Measurements from ENCODE around the gene IL23R. TPM values are rescaled to one million over a fixed set of nuclear protein-coding genes. Genes with fewer than 3 reads are reported as not detected.
"Not testable (repeated sequence)": the region's sequence is repeated elsewhere in the genome, so short reads cannot be mapped to it uniquely, and the experiment has no call there.

The IL23R gene
- total RNA-seq, 2 donors from 2014 or later = not detected

DNA sequence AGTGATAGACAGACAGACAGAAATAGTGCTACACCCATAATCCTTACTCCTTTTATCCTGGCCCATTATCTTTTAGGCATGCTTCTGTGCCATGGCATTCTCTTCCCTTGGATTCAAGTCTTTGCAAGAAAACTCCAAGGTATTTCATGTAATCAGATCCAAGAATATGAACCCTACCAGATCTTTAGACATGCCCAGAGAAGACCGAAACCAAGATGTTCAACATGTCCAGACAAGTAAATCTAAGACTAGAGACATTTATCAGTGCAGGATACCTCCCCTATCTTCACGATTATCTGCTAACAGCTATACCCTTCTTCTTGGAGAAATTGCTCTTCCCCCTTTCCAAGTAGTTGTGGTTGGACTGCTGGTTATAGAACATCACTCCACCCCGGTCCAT is 19.7 kb upstream of the IL23R start:
- H3K36me3 ChIP-seq (ENCODE audit: control insufficient read depth, insufficient read depth, low read length) = no peaks in the 10 kb centered on the region
- peaks cover 2% of the 10 kb centered on the region for H3K4me1 Mint-ChIP-seq
- H3K36me3 Mint-ChIP-seq (ENCODE audit: low read depth) = no peaks in the 10 kb centered on the region

DNA sequence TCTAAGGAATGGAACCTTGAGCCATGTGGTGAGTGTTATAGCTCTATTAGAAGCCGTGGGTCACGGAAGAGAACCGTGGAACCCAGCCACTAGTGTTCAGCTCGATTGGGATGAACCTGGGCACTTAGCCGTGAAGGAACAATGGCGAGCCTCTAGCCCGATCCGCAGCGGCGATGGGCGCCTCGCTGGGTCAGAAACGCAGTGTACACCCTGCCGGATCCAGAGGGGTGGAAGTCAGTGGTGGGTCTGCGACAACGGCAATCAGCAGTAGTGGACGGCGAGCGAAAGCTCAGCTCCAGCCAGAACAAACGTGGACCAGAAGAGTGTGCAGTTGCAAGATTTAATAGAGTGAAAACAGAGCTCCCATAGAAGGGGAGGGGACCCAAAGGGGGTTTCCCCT is 18.3 kb upstream of the IL23R start:
- H3K9me3 Mint-ChIP-seq; H3K4me3 Mint-ChIP-seq; H3K27ac ChIP-seq (ENCODE audit: low read depth, low read length); DNase-seq; H3K27ac Mint-ChIP-seq; H3K4me3 ChIP-seq (ENCODE audit: low read length); H3K4me1 Mint-ChIP-seq; H3K9me3 ChIP-seq (ENCODE audit: control insufficient read depth, low read length); H3K4me1 ChIP-seq (ENCODE audit: control insufficient read depth, insufficient read depth, low read length); H3K27me3 ChIP-seq (ENCODE audit: control insufficient read depth, insufficient read depth, low read length, poor library complexity, severe bottlenecking); H3K36me3 ChIP-seq (ENCODE audit: control insufficient read depth, insufficient read depth, low read length); H3K36me3 Mint-ChIP-seq (ENCODE audit: low read depth); H3K9ac ChIP-seq (ENCODE audit: extremely low read depth, low read length, poor library complexity, severe bottlenecking): not testable (repeated sequence)
- peaks cover 28% of the 10 kb centered on the region for H3K27me3 Mint-ChIP-seq (ENCODE audit: insufficient read depth)
- WGBS, 2 experiments (ENCODE audit: insufficient coverage in 1 of 2, insufficient read length in 1 of 2) = 93 to 99% methylated on average over 16 to 20 of the region's 20 CpGs

More for the DNA sequence above, 19.7 kb upstream of the IL23R start:
- H3K4me3 ChIP-seq (ENCODE audit: low read length) = no peak overlapping the region
- TF ChIP-seq, protein P1, sequence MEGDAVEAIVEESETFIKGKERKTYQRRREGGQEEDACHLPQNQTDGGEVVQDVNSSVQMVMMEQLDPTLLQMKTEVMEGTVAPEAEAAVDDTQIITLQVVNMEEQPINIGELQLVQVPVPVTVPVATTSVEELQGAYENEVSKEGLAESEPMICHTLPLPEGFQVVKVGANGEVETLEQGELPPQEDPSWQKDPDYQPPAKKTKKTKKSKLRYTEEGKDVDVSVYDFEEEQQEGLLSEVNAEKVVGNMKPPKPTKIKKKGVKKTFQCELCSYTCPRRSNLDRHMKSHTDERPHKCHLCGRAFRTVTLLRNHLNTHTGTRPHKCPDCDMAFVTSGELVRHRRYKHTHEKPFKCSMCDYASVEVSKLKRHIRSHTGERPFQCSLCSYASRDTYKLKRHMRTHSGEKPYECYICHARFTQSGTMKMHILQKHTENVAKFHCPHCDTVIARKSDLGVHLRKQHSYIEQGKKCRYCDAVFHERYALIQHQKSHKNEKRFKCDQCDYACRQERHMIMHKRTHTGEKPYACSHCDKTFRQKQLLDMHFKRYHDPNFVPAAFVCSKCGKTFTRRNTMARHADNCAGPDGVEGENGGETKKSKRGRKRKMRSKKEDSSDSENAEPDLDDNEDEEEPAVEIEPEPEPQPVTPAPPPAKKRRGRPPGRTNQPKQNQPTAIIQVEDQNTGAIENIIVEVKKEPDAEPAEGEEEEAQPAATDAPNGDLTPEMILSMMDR (conservative IDR thresholded peaks at IDR 0.05) = no peak
- no peak overlapping the region for H3K4me3 Mint-ChIP-seq
- H3K4me1 ChIP-seq (ENCODE audit: control insufficient read depth, insufficient read depth, low read length) = no peaks in the 10 kb centered on the region
- H3K27ac ChIP-seq (ENCODE audit: low read depth, low read length) = no peak overlapping the region
- H3K9me3 Mint-ChIP-seq = no peaks in the 10 kb centered on the region
- H3K9me3 ChIP-seq (ENCODE audit: control insufficient read depth, low read length) = no peaks in the 10 kb centered on the region
- 92 to 93% methylated on average over 3 of the region's 3 CpGs for WGBS, 2 experiments (ENCODE audit: insufficient coverage in 1 of 2, insufficient read length in 1 of 2)
- DNase-seq = no peak
- H3K9ac ChIP-seq (ENCODE audit: extremely low read depth, low read length, poor library complexity, severe bottlenecking) = no peak overlapping the region
- peaks cover 19% of the 10 kb centered on the region for H3K27me3 Mint-ChIP-seq (ENCODE audit: insufficient read depth)
- no peak overlapping the region for H3K27ac Mint-ChIP-seq
- H3K27me3 ChIP-seq (ENCODE audit: control insufficient read depth, insufficient read depth, low read length, poor library complexity, severe bottlenecking) = peaks cover 4% of the 10 kb centered on the region

DNA sequence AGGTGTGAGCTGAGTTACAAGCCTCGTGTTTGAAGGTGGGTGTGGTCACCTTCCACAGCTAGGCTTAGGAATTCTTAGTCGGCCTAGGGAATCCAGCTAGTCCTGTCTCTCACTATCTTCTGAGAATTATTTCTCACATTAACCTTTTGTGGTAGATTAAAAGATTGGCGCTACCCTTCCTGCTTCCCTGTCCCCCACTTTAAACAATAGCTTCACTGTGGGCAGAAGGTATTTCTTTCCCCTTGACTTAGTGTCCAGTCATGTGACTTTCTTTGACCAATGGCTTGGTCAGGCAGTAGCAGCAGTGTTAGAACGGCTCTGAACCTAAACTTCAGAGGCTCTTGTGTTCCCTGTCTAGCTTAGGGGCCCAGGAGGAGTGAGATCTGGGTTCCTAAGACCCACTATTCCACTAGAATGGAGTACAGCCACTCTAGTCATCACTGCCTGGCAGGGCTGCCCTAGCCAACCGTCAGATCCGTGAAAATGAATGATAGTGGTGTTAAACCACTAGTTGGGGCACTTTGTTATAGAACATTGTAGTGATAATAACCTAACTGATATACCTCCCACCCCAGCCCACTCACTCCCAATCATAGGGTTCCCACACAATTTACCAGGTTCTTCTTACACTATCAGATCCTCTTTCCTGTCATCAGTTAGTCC is 17.6 kb upstream of the IL23R start:
- Histone ChIP-seq H3K9me3 (ENCODE audit: control insufficient read depth, low read length) (no peaks in the 10 kb centered on the region), H3K36me3 (ENCODE audit: control insufficient read depth, insufficient read depth, low read length) (no peaks in the 10 kb centered on the region), H3K4me1 (ENCODE audit: control insufficient read depth, insufficient read depth, low read length) (no peaks in the 10 kb centered on the region), H3K9ac (ENCODE audit: extremely low read depth, low read length, poor library complexity, severe bottlenecking) (no peak overlapping the region), H3K27ac (ENCODE audit: low read depth, low read length) (no peak overlapping the region), H3K27me3 (ENCODE audit: control insufficient read depth, insufficient read depth, low read length, poor library complexity, severe bottlenecking) (peaks cover 4% of the 10 kb centered on the region), H3K4me3 (ENCODE audit: low read length) (no peak overlapping the region)
- Mint-ChIP-seq H3K4me3 (no peak overlapping the region), H3K4me1 (peaks cover 2% of the 10 kb centered on the region), H3K9me3 (no peaks in the 10 kb centered on the region), H3K27ac (peak overlapping the region; percentile 33), H3K27me3 (ENCODE audit: insufficient read depth) (peaks cover 33% of the 10 kb centered on the region), H3K36me3 (ENCODE audit: low read depth) (no peaks in the 10 kb centered on the region)
- WGBS, 2 experiments (ENCODE audit: insufficient coverage in 1 of 2, insufficient read length in 1 of 2) = 86 to 90% methylated on average over 1 to 5 of the region's 6 CpGs
- TF ChIP-seq, protein P1 (conservative IDR thresholded peaks at IDR 0.05) = no peak
- no peak for DNase-seq
